OCI-LY7 (cell line): ENCODE measurements around the gene DNAAF3. TPM values are rescaled to one million over a fixed set of nuclear protein-coding genes. Genes with fewer than 3 reads are reported as not detected.

ENCODE experiments used
- BruUV-seq: library from RNA; stranded (reverse); fragments of 400-500 nt; replicated peaks from 2 replicates; lab custom pipeline; 2021; lab: Mats Ljungman, UMichigan
- CTCF ChIA-PET: fragments of 300-600 bp; sonication (Branson Sonifier 250); formaldehyde crosslinking; loops from one replicate; lab custom pipeline; 2022; ENCODE audit warnings: antibody characterized with exemption; ENCODE audit not compliant: unreplicated experiment; lab: Charles Lee
- POLR2A ChIA-PET: fragments of 300-600 bp; sonication (Branson Sonifier 250); formaldehyde crosslinking; loops from one replicate; lab custom pipeline; 2022; ENCODE audit warnings: antibody characterized with exemption; lab: Charles Lee
- DNase-seq: peaks from one replicate; pipeline ENCODE4 v3.0.0-alpha.2; 2015; ENCODE audit warnings: low spot score
- H2AFZ ChIP-seq: fragments of 200-600 bp; sonication (generic), shearing (Covaris generic); 2 replicates; pipeline ENCODE4 v1.6.1; 2014; ENCODE audit warnings: mild to moderate bottlenecking, antibody characterized with exemption, low read length, moderate library complexity
- H3K27ac ChIP-seq: fragments of 200-600 bp; sonication (generic); 2 replicates; pipeline ENCODE4 v1.5.1; 2014; ENCODE audit warnings: mixed run types, low read depth, mild to moderate bottlenecking, moderate library complexity, low read length, inconsistent platforms; ENCODE audit not compliant: poor library complexity, severe bottlenecking
- H3K36me3 ChIP-seq: fragments of 200-600 bp; sonication (generic); 2 replicates; pipeline ENCODE4 v1.6.1; 2014; ENCODE audit warnings: mild to moderate bottlenecking, antibody characterized with exemption, low read length, moderate library complexity, mixed read lengths; ENCODE audit not compliant: insufficient read depth
- H3K4me1 ChIP-seq: fragments of 200-600 bp; sonication (generic); 2 replicates; pipeline ENCODE4 v1.5.1; 2014; ENCODE audit warnings: mild to moderate bottlenecking, low read length; ENCODE audit not compliant: insufficient read depth, poor library complexity, severe bottlenecking
- H3K4me2 ChIP-seq: fragments of 200-600 bp; sonication (generic); 2 replicates; pipeline ENCODE4 v1.6.1; 2014; ENCODE audit warnings: mild to moderate bottlenecking, low read length
- H3K4me3 ChIP-seq: fragments of 200-600 bp; sonication (generic); 2 replicates; pipeline ENCODE4 v1.5.1; 2014; ENCODE audit warnings: mild to moderate bottlenecking, low read depth, low read length; ENCODE audit not compliant: poor library complexity, severe bottlenecking
- H3K79me2 ChIP-seq: fragments of 200-600 bp; sonication (generic); 2 replicates; pipeline ENCODE4 v1.6.1; 2016; ENCODE audit warnings: low read depth, mild to moderate bottlenecking, low read length, moderate library complexity, mixed read lengths; ENCODE audit not compliant: insufficient read depth
- H3K9me2 ChIP-seq: fragments of 200-600 bp; sonication (generic); 2 replicates; pipeline ENCODE4 v1.6.1; 2016; ENCODE audit warnings: mild to moderate bottlenecking, low read length, mixed read lengths; ENCODE audit not compliant: insufficient read depth
- H3K9me3 ChIP-seq: fragments of 200-600 bp; sonication (generic); 2 replicates; pipeline ENCODE4 v1.6.1; 2014; ENCODE audit warnings: mild to moderate bottlenecking, mixed run types, low read length, mixed read lengths
- H4K20me1 ChIP-seq: fragments of 200-600 bp; sonication (generic); 2 replicates; pipeline ENCODE4 v1.6.1; 2014; ENCODE audit warnings: mild to moderate bottlenecking, antibody characterized with exemption, low read length, moderate library complexity, mixed read lengths; ENCODE audit not compliant: insufficient read depth
- EZH2phosphoT487 ChIP-seq: fragments of 200-600 bp; sonication (generic); IDR thresholded peaks from 2 replicates; pipeline ENCODE4 v1.6.1; 2018; ENCODE audit warnings: low read depth, borderline replicate concordance, mild to moderate bottlenecking, mixed run types, antibody characterized with exemption, low read length, moderate library complexity, mixed read lengths
- intact Hi-C: fragments of 100-400 bp; cut with micrococcal nuclease; formaldehyde crosslinking; loops from one replicate; pipeline ENCODE4 v1.10.0; 2022; ENCODE audit not compliant: unreplicated experiment
- total RNA-seq, 2 experiments: library from RNA; depleted of rRNA in 1 of 2; stranded (reverse); fragments of >200 nt in 1 of 2; shearing (Covaris generic) in 1 of 2; gene quantifications; 2 replicates each; pipeline ENCODE4 v1.2.3, GENCODE V29; 2014 to 2022
- TF ChIP-seq, protein P1 (sequence below): fragments of 200-600 bp; sonication (generic); conservative IDR thresholded peaks from 2 replicates; pipeline ENCODE4 v1.5.1; 2014; ENCODE audit warnings: mild to moderate bottlenecking, antibody characterized with exemption, low read length, moderate library complexity, mixed read lengths

The DNAAF3 gene
- total RNA-seq, 2 experiments from 2014 or later, result 2.5 to 2.8 TPM

- Histone ChIP-seq H3K4me2 (no peak overlapping the region), H3K9me2 (no peaks in the 10 kb centered on the region), H2AFZ (no peak overlapping the region), H3K4me3 (no peak overlapping the region), H4K20me1 (no peaks in the 10 kb centered on the region), H3K27ac (no peak overlapping the region), H3K36me3 (no peaks in the 10 kb centered on the region), H3K4me1 (peaks cover 6% of the 10 kb centered on the region), H3K9me3 (no peaks in the 10 kb centered on the region), H3K79me2 (no peaks in the 10 kb centered on the region)
- TF ChIP-seq, protein P1, sequence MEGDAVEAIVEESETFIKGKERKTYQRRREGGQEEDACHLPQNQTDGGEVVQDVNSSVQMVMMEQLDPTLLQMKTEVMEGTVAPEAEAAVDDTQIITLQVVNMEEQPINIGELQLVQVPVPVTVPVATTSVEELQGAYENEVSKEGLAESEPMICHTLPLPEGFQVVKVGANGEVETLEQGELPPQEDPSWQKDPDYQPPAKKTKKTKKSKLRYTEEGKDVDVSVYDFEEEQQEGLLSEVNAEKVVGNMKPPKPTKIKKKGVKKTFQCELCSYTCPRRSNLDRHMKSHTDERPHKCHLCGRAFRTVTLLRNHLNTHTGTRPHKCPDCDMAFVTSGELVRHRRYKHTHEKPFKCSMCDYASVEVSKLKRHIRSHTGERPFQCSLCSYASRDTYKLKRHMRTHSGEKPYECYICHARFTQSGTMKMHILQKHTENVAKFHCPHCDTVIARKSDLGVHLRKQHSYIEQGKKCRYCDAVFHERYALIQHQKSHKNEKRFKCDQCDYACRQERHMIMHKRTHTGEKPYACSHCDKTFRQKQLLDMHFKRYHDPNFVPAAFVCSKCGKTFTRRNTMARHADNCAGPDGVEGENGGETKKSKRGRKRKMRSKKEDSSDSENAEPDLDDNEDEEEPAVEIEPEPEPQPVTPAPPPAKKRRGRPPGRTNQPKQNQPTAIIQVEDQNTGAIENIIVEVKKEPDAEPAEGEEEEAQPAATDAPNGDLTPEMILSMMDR, result no peak
- no peak for TF ChIP-seq EZH2phosphoT487
- intact Hi-C loops, result loop anchor here (5.0 kb wide), 1 partner anchor 279 kb away; no protein-coding TSS in a partner anchor
- CTCF ChIA-PET, result interaction anchor here (1.5 kb wide), 1 partner anchor 10 kb away, joined by 3 read pairs; no protein-coding TSS in a partner anchor
- POLR2A ChIA-PET, result no interaction called here
- DNase-seq, result no peak
- BruUV-seq, result no TSS peak
Measured at GRCh38 chr19:55161571-55162322, 4.7 kb downstream of the DNAAF3 start.

- Histone ChIP-seq H2AFZ (no peak overlapping the region), H3K27ac (no peak overlapping the region), H4K20me1 (no peaks in the 10 kb centered on the region), H3K9me2 (no peaks in the 10 kb centered on the region), H3K4me3 (peak overlapping the region; percentile 22), H3K4me2 (0 out of 2 replicates have a peak overlapping the region, but pooled peaks have one; percentile 18), H3K9me3 (no peaks in the 10 kb centered on the region), H3K4me1 (peaks cover 5% of the 10 kb centered on the region), H3K79me2 (no peaks in the 10 kb centered on the region), H3K36me3 (no peaks in the 10 kb centered on the region)
- no peak for TF ChIP-seq EZH2phosphoT487
- TF ChIP-seq, protein P1, result no peak
- ChIA-PET CTCF (interaction anchor here (0.6 to 1.5 kb wide), 2 partner anchors 9 kb away, joined by 3 to 4 read pairs; no protein-coding TSS in a partner anchor), POLR2A (no interaction called here)
- intact Hi-C loops, result loop anchor here (1.0 to 5.0 kb wide), 3 partner anchors 20 to 279 kb away; no protein-coding TSS in a partner anchor
- DNase-seq, result no peak
- BruUV-seq, result no TSS peak
Measured at GRCh38 chr19:55160986-55161365, 5.4 kb downstream of the DNAAF3 start.
